HG03196 (cell line): ENCODE measurements around the gene CLBA1.
"Not testable (repeated sequence)": the region's sequence is repeated elsewhere in the genome, so short reads cannot be mapped to it uniquely, and the experiment has no call there.

ENCODE experiments used
- ATAC-seq: cut with Tn5 transposase; IDR thresholded peaks from one replicate; pipeline ENCODE4 v1.9.1; 2021; ENCODE audit not compliant: unreplicated experiment

CLBA1 gene

DNA sequence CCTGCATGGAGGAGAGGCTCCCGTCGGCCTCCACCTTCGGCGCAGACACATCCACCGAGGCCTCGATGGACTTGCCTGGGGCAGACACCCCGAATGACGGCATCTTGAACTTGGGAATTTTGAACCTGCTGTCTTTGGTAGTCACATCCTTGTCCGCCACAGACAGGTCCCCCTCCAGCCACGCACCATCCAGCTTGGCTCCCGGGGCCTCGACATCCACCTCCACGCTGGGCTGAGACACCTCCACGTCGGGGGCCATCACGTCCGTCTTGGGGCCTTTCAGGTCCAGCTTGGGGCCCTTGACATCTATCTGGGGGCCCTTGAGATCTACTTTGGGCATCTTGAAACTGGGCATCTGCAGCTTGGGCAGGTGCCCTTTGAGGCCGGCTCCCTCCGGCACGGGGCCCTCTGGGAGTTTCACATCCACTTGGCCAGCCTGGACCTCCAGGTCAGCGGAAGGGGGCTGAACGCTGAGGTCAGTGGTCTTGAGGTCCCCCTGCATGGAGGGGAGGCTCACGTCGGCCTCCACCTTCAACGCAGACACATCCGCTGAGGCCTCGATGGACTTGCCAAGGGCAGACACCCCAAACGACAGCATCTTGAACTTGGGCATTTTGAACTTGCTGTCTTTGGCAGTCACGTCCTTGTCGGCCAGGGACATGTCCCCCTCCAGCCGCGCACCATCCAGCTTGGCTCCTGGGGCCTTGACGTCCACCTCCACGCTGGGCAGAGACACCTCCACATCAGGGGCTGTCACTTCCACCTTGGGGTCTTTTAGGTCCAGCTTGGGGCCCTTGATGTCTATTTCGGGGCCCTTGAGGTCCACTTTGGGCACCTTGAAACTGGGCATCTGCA lies 37.5 kb upstream of the CLBA1 start:
- not testable (repeated sequence) for ATAC-seq

DNA sequence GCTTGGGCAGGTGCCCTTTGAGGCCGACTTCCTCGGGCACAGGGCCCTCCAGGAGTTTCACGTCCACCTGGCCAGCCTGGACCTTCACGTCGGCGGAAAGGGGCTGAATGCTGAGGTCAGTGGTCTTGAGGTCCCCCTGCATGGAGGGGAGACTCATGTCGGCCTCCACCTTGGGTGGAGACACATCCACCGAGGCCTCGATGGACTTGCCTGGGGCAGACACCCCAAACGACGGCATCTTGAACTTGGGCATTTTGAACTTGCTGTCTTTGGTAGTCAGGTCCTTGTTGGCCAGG lies 36.9 kb upstream of the CLBA1 start:
- no peak for ATAC-seq

DNA sequence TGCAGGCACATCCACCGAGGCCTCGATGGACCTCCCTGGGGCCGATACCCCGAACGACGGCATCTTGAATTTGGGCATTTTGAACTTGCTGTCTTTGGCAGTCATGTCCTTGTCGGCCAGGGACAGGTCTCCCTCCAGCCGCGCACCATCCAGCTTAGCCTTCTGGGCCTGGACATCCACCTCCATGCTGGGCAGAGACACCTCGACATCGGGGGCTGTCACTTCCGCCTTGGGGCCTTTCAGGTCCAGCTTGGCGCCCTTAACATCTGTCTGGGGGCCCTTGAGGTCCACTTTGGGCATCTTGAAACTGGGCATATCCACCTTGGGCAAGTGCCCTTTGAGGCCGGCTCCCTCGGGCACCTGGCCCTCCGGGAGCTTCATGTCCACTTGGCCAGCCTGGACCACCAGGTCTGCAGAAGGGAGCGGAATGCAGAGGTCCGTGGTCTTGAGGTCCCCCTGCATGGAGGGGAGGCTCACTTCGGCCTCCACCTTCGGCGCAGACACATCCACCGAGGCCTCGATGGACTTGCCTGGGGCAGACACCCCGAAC lies 36.1 kb upstream of the CLBA1 start:
- not testable (repeated sequence) for ATAC-seq

DNA sequence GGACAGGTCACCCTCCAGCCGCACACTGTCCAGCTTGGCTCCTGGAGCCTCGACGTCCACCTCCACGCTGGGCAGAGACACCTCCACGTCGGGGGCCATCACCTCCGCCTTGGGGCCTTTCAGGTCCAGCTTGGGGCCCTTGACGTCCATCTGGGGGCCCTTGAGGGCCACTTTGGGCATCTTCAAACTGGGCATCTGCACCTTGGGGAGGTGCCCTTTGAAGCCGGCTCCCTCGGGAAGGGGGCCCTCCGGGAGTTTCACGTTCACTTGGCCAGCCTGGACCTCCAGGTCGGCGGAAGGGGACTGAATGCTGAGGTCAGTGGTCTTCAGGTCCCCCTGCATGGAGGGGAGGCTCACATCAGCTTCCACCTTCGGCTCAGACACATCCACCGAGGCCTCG lies 35.6 kb upstream of the CLBA1 start:
- ATAC-seq: no peak

DNA sequence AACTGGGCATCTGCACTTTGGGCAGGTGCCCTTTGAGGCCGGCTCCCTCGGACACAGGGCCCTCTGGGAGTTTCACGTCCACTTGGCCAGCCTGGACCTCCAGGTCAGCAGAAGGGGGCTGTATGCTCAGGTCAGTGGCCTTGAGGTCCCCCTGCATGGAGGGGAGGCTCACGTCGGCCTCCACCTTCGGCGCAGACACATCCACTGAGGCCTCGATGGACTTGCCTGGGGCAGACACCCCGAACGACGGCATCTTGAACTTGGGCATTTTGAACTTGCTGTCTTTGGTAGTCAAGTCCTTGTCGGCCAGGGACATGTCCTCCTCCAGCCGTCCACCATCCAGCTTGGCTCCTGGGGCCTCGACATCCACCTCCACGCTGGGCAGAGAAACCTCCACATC lies 34.9 kb upstream of the CLBA1 start:
- not testable (repeated sequence) for ATAC-seq

DNA sequence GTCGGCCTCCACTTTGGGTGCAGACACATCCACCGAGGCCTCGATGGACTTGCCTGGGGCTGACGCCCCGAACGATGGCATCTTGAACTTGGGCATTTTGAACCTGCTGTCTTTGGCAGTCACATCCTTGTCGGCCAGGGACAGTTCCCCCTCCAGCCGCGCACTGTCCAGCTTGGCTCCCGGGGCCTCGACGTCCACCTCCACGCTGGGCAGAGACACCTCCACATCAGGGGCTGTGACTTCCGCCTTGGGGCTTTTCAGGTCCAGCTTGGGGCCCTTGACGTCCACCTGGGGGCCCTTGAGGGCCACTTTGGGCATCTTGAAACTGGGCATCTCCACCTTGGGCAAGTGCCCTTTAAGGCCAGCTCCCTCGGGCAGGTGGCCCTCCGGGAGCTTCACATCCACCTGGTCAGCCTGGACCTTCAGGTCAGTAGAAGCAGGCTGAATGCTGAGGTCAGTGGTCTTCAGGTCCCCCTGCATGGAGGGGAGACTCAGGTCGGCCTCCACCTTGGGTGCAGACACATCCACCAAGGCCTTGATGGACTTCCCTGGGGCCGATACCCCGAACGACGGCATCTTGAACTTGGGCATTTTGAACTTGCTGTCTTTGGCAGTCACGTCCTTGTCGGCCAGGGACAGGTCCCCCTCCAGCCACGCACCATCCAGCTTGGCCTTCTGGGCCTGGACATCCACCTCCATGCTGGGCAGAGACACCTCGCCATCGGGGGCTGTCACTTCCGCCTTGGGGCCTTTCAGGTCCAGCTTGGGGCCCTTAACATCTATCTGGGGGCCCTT lies 33.5 kb upstream of the CLBA1 start:
- ATAC-seq: not testable (repeated sequence)

DNA sequence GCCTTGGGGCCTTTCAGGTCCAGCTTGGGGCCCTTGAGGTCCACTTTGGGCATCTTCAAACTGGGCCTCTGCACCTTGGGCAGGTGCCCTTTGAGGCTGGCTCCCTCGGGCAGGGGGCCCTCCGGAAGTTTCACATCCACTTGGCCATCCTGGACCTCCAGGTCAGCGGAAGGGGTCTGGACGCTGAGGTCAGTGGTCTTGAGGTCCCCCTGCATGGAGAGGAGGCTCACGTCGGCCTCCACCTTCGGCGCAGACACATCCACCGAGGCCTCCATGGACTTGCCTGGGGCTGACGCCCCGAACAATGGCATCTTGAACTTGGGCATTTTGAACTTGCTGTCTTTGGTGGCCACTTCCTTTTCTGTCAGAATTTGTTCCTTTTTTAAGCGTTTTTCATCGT lies 32.5 kb upstream of the CLBA1 start:
- no peak for ATAC-seq

DNA sequence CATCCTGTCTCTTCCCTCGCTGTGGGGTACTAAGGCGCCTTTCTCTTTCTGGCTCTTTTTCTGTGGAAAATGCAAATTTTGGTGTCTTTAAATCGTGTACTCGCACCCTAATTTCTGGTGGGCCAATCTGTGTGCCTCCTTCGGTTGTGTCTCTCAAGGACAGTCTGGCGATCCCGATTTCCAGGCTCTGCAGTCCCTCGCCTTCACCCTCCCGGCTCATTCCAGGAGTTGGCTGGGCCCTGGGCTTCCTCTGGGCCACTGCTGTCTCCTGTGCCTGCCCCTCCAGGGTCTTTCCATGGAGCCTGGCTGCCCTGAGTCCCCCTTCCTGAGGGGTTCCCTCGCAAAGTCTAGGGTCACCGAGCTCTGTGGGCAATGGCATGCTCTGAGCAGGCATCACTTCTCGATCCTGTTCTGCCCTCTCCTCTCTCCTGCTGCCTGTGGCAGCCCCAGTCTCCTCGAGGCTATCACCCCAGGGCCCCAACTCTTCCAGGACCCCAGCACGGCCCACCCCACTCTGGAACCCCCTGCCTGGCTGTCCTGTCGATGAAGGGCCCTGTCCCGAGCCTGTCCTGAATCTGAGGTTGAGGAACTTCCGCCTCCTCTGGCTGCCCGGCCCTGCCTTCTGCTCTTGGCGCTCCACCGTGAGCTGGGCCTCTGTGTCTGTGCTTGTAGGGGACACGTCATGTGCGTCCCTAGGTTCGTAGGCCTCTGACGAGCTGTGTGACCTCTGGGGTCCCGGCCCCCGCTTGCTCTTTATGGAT lies 31.5 kb upstream of the CLBA1 start:
- ATAC-seq: no peak

DNA sequence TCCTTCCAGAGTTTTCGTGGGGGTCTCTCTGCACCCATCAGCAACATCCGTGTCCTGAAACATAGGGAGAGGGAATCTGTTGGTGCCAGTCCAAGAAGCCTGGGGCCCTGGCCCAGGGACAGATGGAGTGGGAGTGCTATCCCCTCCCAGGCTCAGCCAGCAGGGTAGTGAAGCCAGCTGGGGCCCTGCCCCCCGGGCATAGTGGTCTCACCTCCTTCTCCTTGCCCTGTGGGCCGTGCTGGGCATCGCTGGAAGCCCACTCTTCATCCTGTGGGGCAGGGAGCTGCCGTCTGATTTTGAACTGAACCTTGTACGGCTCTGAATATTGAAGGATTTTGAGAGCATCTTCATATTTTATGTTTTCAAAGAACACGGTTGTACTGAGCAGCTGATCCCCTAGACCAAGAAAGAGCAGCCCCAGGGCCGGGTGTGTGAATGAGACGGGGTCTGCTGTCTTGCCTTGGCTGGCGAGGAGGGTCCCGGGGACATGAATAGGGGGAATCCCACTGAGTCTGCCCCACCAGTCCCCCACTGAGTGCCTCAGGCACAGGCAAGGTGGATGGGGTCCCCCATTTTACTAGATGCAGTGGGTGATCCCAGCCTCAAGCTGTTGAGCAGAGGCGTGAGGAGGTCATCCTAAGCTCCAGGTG lies 30.7 kb upstream of the CLBA1 start:
- no peak for ATAC-seq

DNA sequence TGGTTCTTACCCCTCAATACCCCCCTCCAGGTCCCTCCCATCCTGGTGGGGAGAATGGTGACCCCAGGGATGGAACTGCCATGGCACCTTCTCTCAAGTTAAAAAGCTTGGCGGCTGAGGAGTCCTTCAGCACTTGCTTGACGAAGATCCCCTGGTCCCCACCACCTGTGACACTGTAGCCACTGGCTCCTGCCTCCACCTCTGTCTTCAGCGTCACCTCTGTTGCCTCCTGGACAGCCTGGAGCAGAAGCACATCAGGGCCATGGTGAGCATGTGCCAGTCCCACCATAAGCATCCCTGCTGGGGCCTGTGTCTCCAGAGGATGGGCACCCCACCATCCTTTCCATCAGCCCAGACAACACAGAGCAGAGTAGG lies 30.2 kb upstream of the CLBA1 start:
- no peak for ATAC-seq

DNA sequence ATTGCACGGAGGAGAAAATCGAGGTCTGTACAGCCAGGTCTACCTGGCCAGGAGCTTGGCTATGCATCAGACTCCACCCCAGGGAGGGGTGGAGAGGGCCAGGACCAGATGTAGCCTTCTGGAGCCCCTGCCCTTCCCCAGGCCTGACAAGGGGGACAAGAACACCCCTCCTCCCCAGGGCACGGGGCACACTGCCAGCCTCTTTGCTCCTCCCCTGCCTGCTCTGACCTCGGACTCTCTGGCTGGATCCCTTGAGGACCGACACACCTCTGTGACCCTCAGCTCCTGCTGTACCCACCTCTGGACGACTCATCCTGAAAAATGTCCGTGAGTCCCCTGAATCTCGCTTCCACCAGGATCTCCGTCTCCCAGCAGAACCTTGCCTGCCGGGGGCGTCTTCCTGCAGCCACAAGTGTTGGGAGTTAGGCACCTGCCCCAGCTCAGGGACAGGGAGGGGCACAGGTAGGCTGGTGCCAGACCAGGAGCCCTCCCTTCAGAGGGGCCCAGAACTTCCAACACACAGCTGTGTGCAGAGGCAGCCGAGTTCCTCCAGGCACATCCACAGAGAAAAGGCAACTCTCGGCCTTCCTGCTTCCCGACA lies 29.2 kb upstream of the CLBA1 start:
- no peak for ATAC-seq

DNA sequence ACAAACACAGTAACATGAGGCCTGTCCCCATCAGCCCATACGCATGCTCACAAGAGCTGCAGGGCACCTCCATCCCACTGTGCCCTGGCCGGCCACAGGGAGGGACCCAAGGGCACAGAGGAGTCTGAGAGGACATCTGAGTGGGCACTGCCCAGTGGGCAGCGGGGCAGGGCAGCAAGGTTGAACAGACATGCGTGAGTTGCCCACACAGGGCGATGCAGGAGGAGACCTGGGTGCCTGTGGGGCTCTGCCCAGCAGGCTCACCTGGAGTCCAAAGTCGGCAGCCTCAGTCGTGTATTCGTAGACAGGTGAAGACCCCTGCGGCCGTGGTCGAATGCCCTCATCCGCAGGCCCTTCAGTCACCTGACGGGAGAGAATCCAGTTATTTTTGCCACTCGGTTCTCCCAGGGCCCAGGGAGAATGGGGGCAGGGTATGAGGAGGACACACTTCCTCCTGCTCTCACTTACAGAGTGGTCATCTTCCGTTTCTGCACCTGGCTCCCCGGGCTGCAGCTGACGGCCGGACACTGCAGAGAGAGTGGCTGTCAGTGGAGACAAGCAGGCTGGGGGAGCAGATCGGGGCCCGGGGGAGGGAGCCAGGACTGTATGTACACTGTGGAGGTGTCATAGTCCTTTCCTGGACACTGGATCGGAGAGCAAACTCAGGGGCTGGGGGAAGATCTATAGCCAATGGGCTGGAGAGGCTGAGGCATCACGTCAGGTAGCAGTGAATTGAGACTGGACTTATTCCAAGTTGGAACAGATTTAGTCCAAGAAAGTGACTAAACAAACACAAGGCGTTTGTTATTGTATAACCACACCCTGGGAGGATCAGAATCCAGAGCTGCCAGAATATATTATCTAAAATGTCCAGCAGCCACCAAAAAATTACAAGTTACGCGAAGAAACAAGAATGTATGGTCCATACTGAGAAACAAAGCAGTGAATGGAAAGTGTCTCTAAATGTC lies 28.2 kb upstream of the CLBA1 start:
- no peak for ATAC-seq

DNA sequence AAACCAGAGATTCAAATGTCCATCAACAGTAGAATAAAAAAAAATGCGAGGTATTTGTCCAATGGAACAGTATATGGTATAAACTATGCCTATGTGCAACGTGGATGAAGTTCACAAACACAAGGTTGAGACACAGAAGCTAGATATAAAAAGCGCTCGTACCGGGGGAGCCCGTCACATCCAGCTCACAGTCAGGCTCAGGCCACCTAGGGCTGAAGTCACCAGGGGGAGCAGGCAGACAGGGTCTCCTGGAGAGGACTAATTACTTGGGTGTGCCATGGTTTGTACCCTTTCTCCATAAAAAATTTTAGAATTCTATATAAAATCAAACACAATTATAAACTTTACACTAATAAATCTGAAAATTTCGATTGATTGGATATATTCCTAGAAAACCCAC lies 21.0 kb upstream of the CLBA1 start:
- ATAC-seq: no peak

DNA sequence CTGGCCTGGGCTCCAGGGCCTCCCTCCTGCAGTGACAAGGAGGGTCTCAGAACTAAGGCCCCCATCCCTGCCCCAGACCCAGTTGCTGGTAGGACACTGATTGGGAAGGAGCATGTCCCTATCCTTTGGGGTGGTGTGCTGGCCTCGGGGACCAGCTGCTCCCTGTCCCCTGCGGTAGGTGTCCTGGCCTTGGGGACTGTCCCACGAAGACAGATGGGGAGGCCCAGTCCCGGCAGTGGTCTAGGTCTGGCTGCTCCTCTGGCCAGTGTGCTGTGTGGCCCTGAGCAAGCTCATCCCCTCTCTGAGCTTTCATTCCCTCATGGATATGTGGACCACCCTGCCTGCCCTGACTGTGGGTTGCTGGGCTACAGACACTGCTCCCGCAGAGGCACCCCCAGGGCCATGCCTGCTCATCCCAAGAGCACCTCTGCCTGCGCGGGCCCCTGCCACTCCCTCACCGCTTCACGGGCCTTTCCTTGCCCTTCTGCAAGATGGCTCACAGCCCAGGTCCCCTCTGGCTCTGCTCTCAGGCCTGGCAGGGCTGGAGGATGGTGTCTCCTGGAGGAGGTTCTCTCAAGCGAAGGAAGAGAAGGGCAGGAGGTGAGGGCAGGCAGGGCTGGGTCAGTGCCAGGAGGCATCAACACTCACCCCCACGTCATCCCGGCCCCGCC lies 19.9 kb upstream of the CLBA1 start:
- ATAC-seq: no peak

DNA sequence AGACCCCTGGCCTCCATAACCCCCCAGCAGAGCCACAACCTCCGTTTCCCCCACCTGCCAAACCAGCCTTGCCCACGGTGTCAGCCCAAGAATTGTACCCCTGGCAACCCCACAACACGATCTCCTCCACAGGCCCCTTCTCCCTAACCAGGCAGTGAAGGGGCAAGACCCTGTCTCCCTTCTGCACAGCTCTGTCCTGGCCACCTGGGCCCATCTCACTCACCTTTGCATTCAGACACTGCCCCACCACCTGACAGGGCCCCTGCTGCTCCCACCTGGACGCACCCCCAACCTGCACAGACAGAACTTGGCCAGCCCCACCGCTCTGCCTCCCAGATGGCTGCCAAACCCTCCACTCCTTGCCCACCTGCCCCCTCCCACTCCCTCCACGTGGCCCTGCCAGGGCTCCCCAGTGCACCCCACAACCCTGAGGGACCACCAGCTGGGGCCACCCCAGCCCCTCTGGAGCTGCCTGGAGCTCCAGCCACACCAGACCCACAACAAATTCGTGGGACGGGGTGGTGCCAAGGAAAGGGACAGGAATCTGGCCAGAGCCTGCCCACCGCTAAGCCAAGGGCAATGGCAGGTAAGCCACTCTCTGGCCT lies 19.2 kb upstream of the CLBA1 start:
- ATAC-seq: no peak

DNA sequence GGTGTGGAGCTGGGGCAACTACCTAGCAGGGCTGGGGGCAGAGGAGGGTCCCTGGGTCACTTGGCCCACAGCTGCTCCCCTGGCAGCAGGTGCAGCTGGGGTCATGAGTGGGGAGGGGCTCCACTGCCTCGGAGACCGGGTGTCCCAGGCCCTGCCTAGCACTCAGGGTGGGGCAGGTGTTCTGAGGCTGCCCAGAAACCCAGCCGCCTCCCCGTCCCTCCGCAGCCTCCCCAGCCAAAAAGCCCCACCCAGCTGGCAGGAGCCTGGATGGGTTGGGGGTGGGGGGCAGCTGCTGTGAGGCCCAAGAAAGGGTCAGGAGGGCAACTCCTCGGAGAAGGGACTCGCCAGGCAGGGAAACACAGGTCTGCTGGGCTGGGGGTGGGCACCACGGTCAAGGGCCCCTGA lies 18.6 kb upstream of the CLBA1 start:
- ATAC-seq: no peak

DNA sequence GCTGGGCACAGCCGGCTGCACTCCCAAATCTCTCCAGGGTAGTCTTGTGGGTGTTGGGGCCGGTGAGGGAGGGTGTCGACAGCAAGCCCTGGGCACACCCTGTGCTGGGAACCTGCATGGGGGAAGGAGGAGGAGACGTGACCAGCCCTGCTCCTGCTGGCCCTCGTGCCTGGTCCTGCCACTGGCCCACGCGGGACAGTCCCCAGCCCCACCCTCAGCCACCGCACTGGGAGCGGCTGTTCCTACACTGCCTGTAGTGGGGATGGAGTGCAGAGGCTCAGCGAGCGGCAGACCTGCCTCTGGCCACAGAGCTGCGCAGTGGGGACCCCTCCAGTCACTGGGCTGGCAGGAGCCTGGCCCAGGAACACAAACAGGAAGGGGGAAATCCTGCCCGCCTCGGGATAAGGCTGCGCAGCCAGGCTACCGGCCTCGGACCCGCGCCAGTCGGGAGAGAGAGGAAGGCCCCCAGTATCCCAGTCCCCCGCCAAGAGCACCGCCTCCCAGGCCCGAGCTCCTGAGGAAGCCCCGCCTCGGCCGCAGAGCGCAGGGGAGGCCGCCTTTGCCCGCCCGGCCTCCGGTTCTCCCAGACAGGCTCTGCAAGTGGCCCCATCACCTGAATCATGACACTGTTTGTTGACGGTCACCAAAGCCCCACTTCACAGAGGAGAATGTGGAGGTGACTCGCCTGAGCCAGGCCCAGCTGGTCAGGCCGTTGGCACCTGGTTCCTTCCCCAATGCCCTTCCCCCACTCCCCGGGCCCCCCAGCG lies 18.0 kb upstream of the CLBA1 start:
- ATAC-seq: no peak

DNA sequence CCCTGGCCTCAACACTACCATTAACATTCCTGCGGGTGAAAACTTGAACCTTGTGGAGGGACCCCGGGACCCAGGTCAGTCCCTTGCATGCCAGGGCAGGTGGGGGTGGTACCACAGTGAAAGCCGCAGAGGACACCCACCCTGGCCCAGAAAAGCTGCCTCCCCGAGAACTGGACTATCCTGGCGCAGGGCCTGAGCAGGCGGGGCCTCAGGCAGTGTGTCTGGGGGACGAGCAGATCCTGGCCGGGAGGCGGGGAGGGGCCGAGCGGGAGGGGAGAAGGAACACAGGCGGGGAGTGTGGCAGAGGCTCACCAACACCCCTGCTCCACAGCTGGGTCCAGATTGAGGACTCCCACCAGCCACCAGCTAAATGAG lies 17.4 kb upstream of the CLBA1 start:
- ATAC-seq: no peak
